HL-60 (cell line): ENCODE data around the gene ZNF385A.

Source experiments
- DNase-seq, 2 experiments: peaks; one replicate each; pipeline ENCODE4 v3.0.0-alpha.2; 2010 to 2020; ENCODE audit warnings: low read depth in 1 of 2, low spot score in 1 of 2
- H3K27ac ChIP-seq: fragments of 250-450 bp; sonication (Bioruptor Pico); replicated peaks from 2 replicates; pipeline ENCODE4 v1.5.1; 2020; ENCODE audit warnings: mild to moderate bottlenecking, moderate library complexity
- H3K27me3 ChIP-seq: fragments of 250-450 bp; sonication (Bioruptor Pico); 2 replicates; pipeline ENCODE4 v1.5.1; 2021; ENCODE audit warnings: mild to moderate bottlenecking, moderate library complexity; ENCODE audit not compliant: insufficient read depth, poor library complexity, severe bottlenecking
- H3K4me3 ChIP-seq: replicated peaks from 2 replicates; pipeline ENCODE4 v1.5.1; 2011; ENCODE audit warnings: mild to moderate bottlenecking, control low read depth, low read length; ENCODE audit not compliant: insufficient read depth
- GABPA ChIP-seq: IDR thresholded peaks from 2 replicates; pipeline ENCODE4 v1.6.1; 2012; ENCODE audit warnings: low read depth
- POLR2AphosphoS5 ChIP-seq: IDR thresholded peaks from 2 replicates; pipeline ENCODE4 v1.6.1; 2012; ENCODE audit warnings: low read depth
- REST ChIP-seq: IDR thresholded peaks from 2 replicates; pipeline ENCODE4 v1.6.1; 2012; ENCODE audit warnings: low read depth; ENCODE audit not compliant: insufficient replicate concordance
- SPI1 ChIP-seq: IDR thresholded peaks from 2 replicates; pipeline ENCODE4 v1.6.1; 2012; ENCODE audit warnings: low read depth, mild to moderate bottlenecking, borderline replicate concordance
- TF ChIP-seq, protein P1 (sequence below): IDR thresholded peaks from one replicate; pipeline ENCODE4 v1.5.1; 2011; ENCODE audit warnings: low read length, control low read depth, inconsistent platforms; ENCODE audit not compliant: insufficient read depth

Gene ZNF385A

GRCh38 chr12:54381136-54381535 is 3.4 kb downstream of the ZNF385A start:
- H3K27ac ChIP-seq: no peak overlapping the region
- no peak for DNase-seq
- TF ChIP-seq, protein P1, sequence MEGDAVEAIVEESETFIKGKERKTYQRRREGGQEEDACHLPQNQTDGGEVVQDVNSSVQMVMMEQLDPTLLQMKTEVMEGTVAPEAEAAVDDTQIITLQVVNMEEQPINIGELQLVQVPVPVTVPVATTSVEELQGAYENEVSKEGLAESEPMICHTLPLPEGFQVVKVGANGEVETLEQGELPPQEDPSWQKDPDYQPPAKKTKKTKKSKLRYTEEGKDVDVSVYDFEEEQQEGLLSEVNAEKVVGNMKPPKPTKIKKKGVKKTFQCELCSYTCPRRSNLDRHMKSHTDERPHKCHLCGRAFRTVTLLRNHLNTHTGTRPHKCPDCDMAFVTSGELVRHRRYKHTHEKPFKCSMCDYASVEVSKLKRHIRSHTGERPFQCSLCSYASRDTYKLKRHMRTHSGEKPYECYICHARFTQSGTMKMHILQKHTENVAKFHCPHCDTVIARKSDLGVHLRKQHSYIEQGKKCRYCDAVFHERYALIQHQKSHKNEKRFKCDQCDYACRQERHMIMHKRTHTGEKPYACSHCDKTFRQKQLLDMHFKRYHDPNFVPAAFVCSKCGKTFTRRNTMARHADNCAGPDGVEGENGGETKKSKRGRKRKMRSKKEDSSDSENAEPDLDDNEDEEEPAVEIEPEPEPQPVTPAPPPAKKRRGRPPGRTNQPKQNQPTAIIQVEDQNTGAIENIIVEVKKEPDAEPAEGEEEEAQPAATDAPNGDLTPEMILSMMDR: no peak
- TF ChIP-seq SPI1 (no peak), POLR2AphosphoS5 (no peak), GABPA (no peak), REST (no peak)
- no peak overlapping the region for H3K4me3 ChIP-seq
- no peaks in the 10 kb centered on the region for H3K27me3 ChIP-seq

DNA sequence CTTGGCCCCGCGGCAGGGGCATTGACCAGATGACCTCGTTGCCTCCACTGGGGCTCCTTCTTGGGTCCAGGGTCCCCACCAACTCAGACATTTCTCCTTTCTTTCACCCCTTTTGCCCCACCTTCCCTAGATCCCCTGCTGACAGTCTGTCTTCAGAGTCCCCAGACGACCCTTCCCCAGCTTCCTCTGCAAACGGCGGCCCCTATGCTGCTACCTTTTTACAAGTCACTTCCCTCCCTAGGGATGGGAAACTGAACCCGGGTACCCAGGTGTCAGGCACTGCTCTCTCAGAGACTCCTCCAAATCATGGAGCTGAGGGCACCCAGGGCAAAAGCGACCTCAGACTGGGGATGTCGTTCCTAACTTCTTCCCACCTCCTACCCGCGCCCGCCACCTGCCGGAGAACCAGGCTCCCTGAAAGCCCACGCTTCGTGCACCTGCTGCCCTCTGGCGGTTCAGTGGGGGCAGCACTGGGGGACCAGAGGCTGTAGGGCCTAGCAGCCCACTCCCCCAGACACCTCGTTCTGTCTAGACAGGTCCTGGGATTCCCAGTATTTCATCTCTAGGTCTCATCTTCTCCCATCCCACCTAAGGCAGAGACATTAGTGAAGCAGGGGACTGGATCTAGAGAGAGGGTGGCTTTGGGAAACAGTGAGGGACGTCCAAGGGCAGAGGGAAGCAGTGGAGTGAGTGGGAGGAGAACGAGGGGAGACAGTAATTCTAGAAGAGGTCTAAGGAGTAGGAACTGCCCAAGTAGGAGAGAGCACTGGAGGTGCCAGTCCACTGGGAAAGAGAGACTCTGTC is 4.9 kb downstream of the ZNF385A start:
- TF ChIP-seq, protein P1: peak; percentile 100
- TF ChIP-seq REST (no peak), POLR2AphosphoS5 (no peak), GABPA (no peak), SPI1 (no peak)
- Histone ChIP-seq H3K4me3 (no peak overlapping the region), H3K27ac (no peak overlapping the region), H3K27me3 (no peaks in the 10 kb centered on the region)
- peak; percentile 75 to 91 for DNase-seq

- no peak for TF ChIP-seq SPI1
- no peak for TF ChIP-seq GABPA
- TF ChIP-seq POLR2AphosphoS5: no peak
- TF ChIP-seq, protein P1: no peak
- TF ChIP-seq REST: no peak
- Histone ChIP-seq H3K27me3 (no peaks in the 10 kb centered on the region), H3K4me3 (no peak overlapping the region), H3K27ac (no peak overlapping the region)
- no peak for DNase-seq
These were observed 5.6 kb downstream of the ZNF385A start for GRCh38 chr12:54378796-54379397.
